GM19193 (cell line): ENCODE results near the gene RNU7-1.

Source experiments
- POLR2A ChIP-seq: IDR thresholded peaks from 4 replicates; pipeline ENCODE4 v1.6.1; 2011; ENCODE audit not compliant: insufficient read depth, insufficient read length; ENCODE audit errors: extremely low read depth

RNU7-1 gene

GRCh38 chr12:6952863-6953441, 9.3 kb downstream of the RNU7-1 start:
- no peak for TF ChIP-seq POLR2A

GRCh38 chr12:6953442-6954315, 10.1 kb downstream of the RNU7-1 start:
- TF ChIP-seq POLR2A = peak; percentile 99

GRCh38 chr12:6954316-6955107, 10.9 kb downstream of the RNU7-1 start:
- peak; percentile 27 for TF ChIP-seq POLR2A

DNA sequence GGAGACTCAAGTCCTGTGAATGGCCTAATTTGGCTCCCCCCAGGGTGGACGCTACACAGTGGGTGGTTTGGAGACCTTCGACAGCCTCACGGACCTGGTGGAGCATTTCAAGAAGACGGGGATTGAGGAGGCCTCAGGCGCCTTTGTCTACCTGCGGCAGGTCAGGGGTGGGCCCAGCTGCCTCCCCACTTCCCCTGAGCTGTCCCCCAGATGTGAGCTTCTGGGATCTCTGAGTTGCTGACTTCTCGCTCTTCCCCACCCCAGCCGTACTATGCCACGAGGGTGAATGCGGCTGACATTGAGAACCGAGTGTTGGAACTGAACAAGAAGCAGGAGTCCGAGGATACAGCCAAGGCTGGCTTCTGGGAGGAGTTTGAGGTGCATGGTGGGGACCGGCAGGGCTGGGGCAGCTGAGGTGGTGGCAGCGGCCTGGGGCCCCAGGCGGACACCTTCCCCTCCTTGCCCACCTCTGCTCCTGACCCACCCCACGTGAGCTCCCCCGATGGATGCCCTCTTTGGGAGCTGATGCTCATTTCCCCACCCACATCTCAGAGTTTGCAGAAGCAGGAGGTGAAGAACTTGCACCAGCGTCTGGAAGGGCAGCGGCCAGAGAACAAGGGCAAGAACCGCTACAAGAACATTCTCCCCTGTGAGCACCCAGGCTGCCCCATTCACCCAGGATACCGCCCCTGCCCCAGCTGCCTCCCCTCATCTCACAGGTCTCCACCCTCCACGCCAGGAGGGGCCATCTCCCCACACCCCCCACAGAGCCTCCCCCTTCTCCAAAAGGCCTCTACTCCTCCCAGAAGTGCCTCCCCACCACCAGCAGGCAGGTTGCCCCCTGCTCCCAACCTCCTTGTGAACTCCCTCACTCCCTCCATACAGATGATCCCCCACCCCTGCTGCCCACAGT, 11.7 kb downstream of the RNU7-1 start:
- peak; percentile 6 for TF ChIP-seq POLR2A

GRCh38 chr12:6956021-6956727, 12.6 kb downstream of the RNU7-1 start:
- peak; percentile 55 for TF ChIP-seq POLR2A

DNA sequence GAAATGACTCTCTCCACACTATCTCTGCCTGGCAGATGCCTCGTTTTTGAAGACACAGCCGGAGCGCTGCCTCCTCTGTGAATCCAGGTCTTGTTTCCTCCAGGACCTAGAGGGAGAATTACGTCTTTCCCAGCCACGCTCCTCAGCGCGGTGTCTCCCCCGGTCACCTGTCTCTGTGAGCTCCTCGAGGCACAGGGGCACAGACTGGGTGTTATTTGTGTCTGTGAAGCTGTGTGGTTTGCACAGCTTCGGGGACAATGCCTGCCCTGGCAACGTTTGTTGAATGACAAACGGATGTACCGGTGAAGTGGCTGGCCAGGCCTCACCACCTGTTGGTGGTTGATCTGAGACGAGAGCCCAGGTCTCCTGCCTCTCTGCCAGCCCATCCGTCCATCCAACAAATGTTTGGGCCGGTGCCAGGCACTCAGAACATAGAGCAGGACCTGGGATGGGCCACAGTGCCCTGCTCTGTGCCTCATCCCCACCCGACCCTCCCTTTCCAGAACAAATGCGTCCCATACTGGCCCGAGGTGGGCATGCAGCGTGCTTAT, 13.6 kb downstream of the RNU7-1 start:
- TF ChIP-seq POLR2A = peak; percentile 0

GRCh38 chr12:6957741-6958608, 14.4 kb downstream of the RNU7-1 start:
- peak; percentile 33 for TF ChIP-seq POLR2A

- TF ChIP-seq POLR2A = no peak
These were observed 15.0 kb downstream of the RNU7-1 start for GRCh38 chr12:6958609-6959057.

DNA sequence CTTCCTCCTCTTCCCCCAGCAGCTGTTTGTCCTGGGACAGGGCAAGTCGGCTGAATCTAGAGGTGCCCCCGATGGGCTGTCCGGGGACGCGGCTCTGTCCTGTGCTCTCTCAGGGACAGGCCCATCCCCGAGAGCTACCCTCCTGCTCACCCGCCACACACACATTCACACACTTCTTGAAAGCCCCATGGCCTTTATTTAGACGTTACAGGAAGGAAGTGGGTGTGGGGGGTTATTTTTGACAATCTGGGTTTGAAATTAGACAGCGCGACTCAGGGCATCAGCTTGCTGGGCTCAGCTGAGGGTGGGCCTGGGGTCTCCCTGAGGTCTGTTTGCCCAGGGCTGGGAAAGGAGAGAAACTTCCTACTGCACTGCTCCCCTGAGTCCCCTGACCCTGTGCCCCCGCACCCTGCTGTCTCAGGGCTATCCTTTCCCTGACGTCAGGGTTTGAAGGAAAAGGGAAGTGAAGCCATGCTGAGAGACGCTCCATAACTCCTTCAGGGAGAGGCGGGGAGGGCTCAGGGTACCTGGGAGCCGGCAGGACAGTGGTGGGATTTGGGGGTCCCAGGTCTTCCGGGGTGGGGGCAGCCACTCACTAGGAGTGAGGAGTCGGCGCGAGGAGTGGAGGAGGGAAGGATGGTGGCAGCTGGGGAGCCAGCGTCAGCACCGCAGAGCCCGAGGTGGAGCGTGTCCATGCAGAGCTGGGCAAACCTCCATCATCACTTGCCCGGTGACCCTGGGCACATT, 15.6 kb downstream of the RNU7-1 start:
- TF ChIP-seq POLR2A = peak; percentile 89

DNA sequence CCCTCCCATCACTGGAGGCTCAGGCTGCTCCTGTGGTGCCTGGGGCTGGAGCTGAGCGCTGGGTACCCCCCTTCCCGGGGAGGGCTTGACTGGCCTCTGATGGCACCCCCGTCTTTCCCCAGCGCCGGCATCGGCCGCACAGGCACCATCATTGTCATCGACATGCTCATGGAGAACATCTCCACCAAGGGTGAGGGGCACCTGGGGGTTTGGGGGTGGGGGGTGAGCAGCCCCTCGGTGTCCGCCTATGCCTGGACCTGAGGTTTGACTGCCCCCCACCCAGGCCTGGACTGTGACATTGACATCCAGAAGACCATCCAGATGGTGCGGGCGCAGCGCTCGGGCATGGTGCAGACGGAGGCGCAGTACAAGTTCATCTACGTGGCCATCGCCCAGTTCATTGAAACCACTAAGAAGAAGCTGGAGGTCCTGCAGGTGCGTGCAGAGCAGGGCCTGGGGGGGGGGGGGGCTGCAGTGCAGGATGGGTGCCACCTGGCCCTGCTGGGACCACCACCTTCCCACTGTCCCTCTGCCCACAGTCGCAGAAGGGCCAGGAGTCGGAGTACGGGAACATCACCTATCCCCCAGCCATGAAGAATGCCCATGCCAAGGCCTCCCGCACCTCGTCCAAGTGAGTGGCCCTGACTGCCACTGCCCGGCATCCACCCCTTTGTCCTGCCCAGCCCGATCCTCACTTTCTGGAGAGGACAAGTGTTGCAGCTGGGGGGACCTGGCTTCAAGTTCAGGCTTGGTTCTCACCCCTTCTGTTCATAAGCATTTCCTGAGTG, 16.4 kb downstream of the RNU7-1 start:
- TF ChIP-seq POLR2A = no peak
